ENCODE results near the gene GRK5. TPM values are rescaled to one million over a fixed set of nuclear protein-coding genes. Genes with fewer than 3 reads are reported as not detected.

Gene GRK5
- 4.8 and 5.3 TPM in 2 replicates for total RNA-seq (2021)
- Bru-seq, nascent RNA: percentile 44 among the genes with signal in this experiment
- BruChase-seq, experiment 1, labeled RNA remaining after a 2-hour chase: percentile 46 among the genes with signal in this experiment
- BruChase-seq, experiment 2, labeled RNA remaining after a 6-hour chase: percentile 40 among the genes with signal in this experiment
- long read RNA-seq, partial matches to known transcripts: 0 of 3 reads
- long read RNA-seq, other reads (novel, unspliced or antisense): 1 of 3 reads

- TF ChIP-seq, protein P1, sequence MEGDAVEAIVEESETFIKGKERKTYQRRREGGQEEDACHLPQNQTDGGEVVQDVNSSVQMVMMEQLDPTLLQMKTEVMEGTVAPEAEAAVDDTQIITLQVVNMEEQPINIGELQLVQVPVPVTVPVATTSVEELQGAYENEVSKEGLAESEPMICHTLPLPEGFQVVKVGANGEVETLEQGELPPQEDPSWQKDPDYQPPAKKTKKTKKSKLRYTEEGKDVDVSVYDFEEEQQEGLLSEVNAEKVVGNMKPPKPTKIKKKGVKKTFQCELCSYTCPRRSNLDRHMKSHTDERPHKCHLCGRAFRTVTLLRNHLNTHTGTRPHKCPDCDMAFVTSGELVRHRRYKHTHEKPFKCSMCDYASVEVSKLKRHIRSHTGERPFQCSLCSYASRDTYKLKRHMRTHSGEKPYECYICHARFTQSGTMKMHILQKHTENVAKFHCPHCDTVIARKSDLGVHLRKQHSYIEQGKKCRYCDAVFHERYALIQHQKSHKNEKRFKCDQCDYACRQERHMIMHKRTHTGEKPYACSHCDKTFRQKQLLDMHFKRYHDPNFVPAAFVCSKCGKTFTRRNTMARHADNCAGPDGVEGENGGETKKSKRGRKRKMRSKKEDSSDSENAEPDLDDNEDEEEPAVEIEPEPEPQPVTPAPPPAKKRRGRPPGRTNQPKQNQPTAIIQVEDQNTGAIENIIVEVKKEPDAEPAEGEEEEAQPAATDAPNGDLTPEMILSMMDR (conservative IDR thresholded peaks at IDR 0.05): no peak
- no peak for TF ChIP-seq EZH2 (IDR thresholded peaks at IDR 0.05; ENCODE audit: low read depth)
- CTCF ChIA-PET: interaction anchor here (0.5 to 1.6 kb wide), 8 partner anchors 46 to 638 kb away, joined by 3 to 15 read pairs (median 4); partner anchors contain the start of gene TIAL1
- H3K4me2 ChIP-seq: peak within 1 kb of the TSS; percentile 97
- H3K36me3 ChIP-seq (ENCODE audit: low read depth): no peaks in the 10 kb centered on the region
- H3K4me3 ChIP-seq: peak within 1 kb of the TSS; percentile 86
- no TSS peak for BruUV-seq (replicated peaks)
- no peaks in the 10 kb centered on the region for H3K79me2 ChIP-seq (ENCODE audit: low read depth)
- POLR2A ChIA-PET (ENCODE audit: unreplicated experiment): interaction anchor here (0.7 to 0.8 kb wide), 2 partner anchors 46 to 322 kb away, joined by 3 to 11 read pairs; no protein-coding TSS in a partner anchor
- peaks cover 10% of the 10 kb centered on the region; the same call in 1 of the 2 replicates for H3F3A ChIP-seq (ENCODE audit: insufficient read depth, low read depth)
- H2AFZ ChIP-seq: peak within 1 kb of the TSS; percentile 87
- DNase-seq: peak; percentile 74 to 90
- intact Hi-C loops (cut with micrococcal nuclease; ENCODE audit: unreplicated experiment): loop anchor here (2.0 to 10.0 kb wide), 5 partner anchors 45 to 647 kb away; partner anchors contain the start of gene BAG3
- H3K9me2 ChIP-seq (ENCODE audit: insufficient read depth): no peaks in the 10 kb centered on the region
- H3K27me3 ChIP-seq (ENCODE audit: insufficient read depth, low read depth): no peaks in the 10 kb centered on the region
- H3K4me1 ChIP-seq (replicated peaks; ENCODE audit: insufficient read depth): peaks cover 32% of the 10 kb centered on the region
- H3K27ac ChIP-seq: peak within 1 kb of the TSS; percentile 32; the same call in 1 of the 2 replicates
- H4K20me1 ChIP-seq (ENCODE audit: insufficient read depth): no peaks in the 10 kb centered on the region
- no peaks in the 10 kb centered on the region for H3K9me3 ChIP-seq (ENCODE audit: insufficient read depth, low read depth)
Observed at GRCh38 chr10:119207366-119207666, at the start of gene GRK5. Gene GRK5 (plus strand): TSS chr10:119207571. CDS start chr10:119207918, 347 bp downstream.

DNA sequence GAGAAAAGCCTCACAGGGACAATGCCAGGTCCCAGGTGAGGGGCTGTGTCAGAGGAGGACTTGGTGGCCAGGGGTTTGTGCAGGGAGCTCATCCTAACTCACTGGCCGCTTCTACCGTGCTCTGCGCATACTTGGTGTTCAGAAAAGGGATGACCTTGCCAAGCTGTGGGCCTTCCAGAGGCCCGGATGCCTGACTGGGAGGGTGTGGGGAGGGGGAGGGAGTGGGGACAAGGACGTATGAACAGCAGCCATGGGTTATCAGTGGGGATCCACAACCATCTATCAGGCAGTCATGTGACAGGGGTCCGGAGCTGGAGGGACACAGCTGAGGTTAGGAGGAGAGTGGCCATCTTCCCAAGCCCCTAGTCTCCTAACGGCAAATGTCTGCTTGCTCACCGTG is 48.0 kb upstream of the GRK5 start:
- POLR2A ChIA-PET (ENCODE audit: unreplicated experiment): no interaction called here
- H3K36me3 ChIP-seq (ENCODE audit: low read depth): no peaks in the 10 kb centered on the region

DNA sequence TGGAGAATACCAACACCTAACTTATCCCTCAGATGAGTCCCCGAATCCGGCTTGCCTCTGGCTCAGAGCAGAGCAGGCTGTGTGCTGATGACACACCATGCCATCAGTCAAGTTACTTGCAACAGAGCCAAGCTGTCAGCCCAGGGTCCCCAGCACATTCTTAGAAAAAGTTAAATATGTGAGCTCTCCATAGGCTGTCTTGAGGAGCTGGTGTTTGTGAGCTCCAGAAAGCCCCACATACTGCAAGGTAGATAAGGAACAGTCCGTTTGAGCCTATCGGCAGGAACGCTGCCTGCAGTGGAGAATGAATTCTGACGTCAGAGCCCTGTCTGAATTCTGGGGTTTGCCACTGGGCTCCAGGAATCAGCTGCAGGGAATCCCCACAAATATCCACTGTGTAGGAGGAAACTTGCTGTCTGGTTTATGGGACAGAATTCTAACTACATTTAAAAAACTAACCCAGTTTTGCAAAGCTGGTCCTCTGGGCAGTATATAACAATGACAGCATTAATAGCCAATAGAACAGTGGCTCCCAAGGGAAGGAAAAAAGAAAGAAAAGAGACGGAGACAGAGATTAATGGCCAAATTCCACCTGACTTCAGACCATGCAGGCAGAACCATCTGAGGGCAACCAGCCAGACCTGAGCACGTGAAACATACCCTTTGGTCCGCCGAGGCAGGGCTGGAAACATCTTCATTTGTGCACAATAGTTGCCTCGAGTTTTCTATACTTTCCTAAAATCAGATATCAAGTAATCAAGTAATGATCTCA is 45.5 kb upstream of the GRK5 start:
- Histone ChIP-seq H4K20me1 (ENCODE audit: insufficient read depth) (no peaks in the 10 kb centered on the region), H3K27me3 (ENCODE audit: insufficient read depth, low read depth) (no peaks in the 10 kb centered on the region), H3K4me3 (no peak overlapping the region), H2AFZ (no peak overlapping the region), H3K27ac (no peak overlapping the region), H3K4me1 (replicated peaks; ENCODE audit: insufficient read depth) (0 out of 2 replicates have a peak, but pooled peaks cover 8% of the 10 kb centered on the region), H3K79me2 (ENCODE audit: low read depth) (0 out of 2 replicates have a peak, but pooled peaks cover 6% of the 10 kb centered on the region), H3K9me2 (ENCODE audit: insufficient read depth) (no peaks in the 10 kb centered on the region), H3K36me3 (ENCODE audit: low read depth) (no peaks in the 10 kb centered on the region), H3F3A (ENCODE audit: insufficient read depth, low read depth) (no peaks in the 10 kb centered on the region), H3K9me3 (ENCODE audit: insufficient read depth, low read depth) (no peaks in the 10 kb centered on the region), H3K4me2 (no peak overlapping the region)
- no peak for DNase-seq
- POLR2A ChIA-PET (ENCODE audit: unreplicated experiment): interaction anchor here (0.7 kb wide), 1 partner anchor 205 kb away, joined by 30 read pairs; no protein-coding TSS in a partner anchor
- no peak for TF ChIP-seq EZH2 (IDR thresholded peaks at IDR 0.05; ENCODE audit: low read depth)
- TF ChIP-seq, protein P1 (conservative IDR thresholded peaks at IDR 0.05): no peak
- intact Hi-C loops (cut with micrococcal nuclease; ENCODE audit: unreplicated experiment): no loop called here
- CTCF ChIA-PET: no interaction called here
- no TSS peak for BruUV-seq (replicated peaks)

More for the DNA sequence above, 48.0 kb upstream of the GRK5 start:
- no peak for TF ChIP-seq EZH2 (IDR thresholded peaks at IDR 0.05; ENCODE audit: low read depth)
- TF ChIP-seq, protein P1 (conservative IDR thresholded peaks at IDR 0.05): no peak
- intact Hi-C loops (cut with micrococcal nuclease; ENCODE audit: unreplicated experiment): no loop called here
- H3K27ac ChIP-seq: no peak overlapping the region
- no peak overlapping the region for H3K4me3 ChIP-seq
- CTCF ChIA-PET: no interaction called here
- 0 out of 2 replicates have a peak, but pooled peaks cover under 1% of the 10 kb centered on the region for H3K79me2 ChIP-seq (ENCODE audit: low read depth)
- no peaks in the 10 kb centered on the region for H3F3A ChIP-seq (ENCODE audit: insufficient read depth, low read depth)
- 0 out of 2 replicates have a peak, but pooled peaks cover under 1% of the 10 kb centered on the region for H3K4me1 ChIP-seq (replicated peaks; ENCODE audit: insufficient read depth)
- no peaks in the 10 kb centered on the region for H4K20me1 ChIP-seq (ENCODE audit: insufficient read depth)
- BruUV-seq (replicated peaks): no TSS peak
- H3K27me3 ChIP-seq (ENCODE audit: insufficient read depth, low read depth): no peaks in the 10 kb centered on the region
- H3K4me2 ChIP-seq: no peak overlapping the region
- DNase-seq: no peak
- no peaks in the 10 kb centered on the region for H3K9me2 ChIP-seq (ENCODE audit: insufficient read depth)
- no peaks in the 10 kb centered on the region for H3K9me3 ChIP-seq (ENCODE audit: insufficient read depth, low read depth)
- no peak overlapping the region for H2AFZ ChIP-seq

Measured in PC-9 (cell line).